GM06990 (cell line): ENCODE results near the gene TMEM233.
"Not testable (repeated sequence)": the region's sequence is repeated elsewhere in the genome, so short reads cannot be mapped to it uniquely, and the experiment has no call there.

Experiments
- DNase-seq: peaks from one replicate; pipeline ENCODE4 v3.0.0-alpha.2; 2011; ENCODE audit not compliant: insufficient read length; ENCODE audit errors: extremely low read depth
- H3K27me3 ChIP-seq: replicated peaks from 2 replicates; pipeline ENCODE4 v1.6.0; 2011; ENCODE audit warnings: low read length; ENCODE audit not compliant: control insufficient read depth, insufficient read depth
- H3K36me3 ChIP-seq: 2 replicates; pipeline ENCODE4 v1.5.1; 2011; ENCODE audit warnings: low read length; ENCODE audit not compliant: control insufficient read depth, insufficient read depth
- H3K4me3 ChIP-seq: replicated peaks from 2 replicates; pipeline ENCODE4 v1.5.1; 2011; ENCODE audit warnings: low read depth, mild to moderate bottlenecking, control low read depth, low read length
- CTCF ChIP-seq: IDR thresholded peaks from 2 replicates; pipeline ENCODE4 v1.5.1; 2011; ENCODE audit warnings: low read length, control low read depth, mild to moderate bottlenecking, inconsistent platforms; ENCODE audit not compliant: insufficient read depth, poor library complexity, severe bottlenecking

The TMEM233 gene

GRCh38 chr12:119645535-119646059 is 52.0 kb downstream of the TMEM233 start:
- Histone ChIP-seq H3K4me3 (no peak overlapping the region), H3K27me3 (no peaks in the 10 kb centered on the region), H3K36me3 (no peaks in the 10 kb centered on the region)
- DNase-seq: no peak
- no peak for TF ChIP-seq CTCF

- Histone ChIP-seq H3K4me3 (no peak overlapping the region), H3K36me3 (no peaks in the 10 kb centered on the region), H3K27me3 (no peaks in the 10 kb centered on the region; the same call in 1 of the 2 replicates)
- peak; percentile 64 for TF ChIP-seq CTCF
- DNase-seq: no peak
Measured at GRCh38 chr12:119649202-119649808, 55.7 kb downstream of the TMEM233 start.

GRCh38 chr12:119652665-119653064 is 59.1 kb downstream of the TMEM233 start:
- no peaks in the 10 kb centered on the region for H3K36me3 ChIP-seq

GRCh38 chr12:119657001-119657400 is 63.4 kb downstream of the TMEM233 start:
- not testable (repeated sequence) for H3K36me3 ChIP-seq, H3K4me3 ChIP-seq, DNase-seq, H3K27me3 ChIP-seq

More at GRCh38 chr12:119652665-119653064, 59.1 kb downstream of the TMEM233 start:
- H3K27me3 ChIP-seq: no peaks in the 10 kb centered on the region; the same call in 1 of the 2 replicates
- no peak for DNase-seq
- TF ChIP-seq CTCF: no peak
- no peak overlapping the region for H3K4me3 ChIP-seq

GRCh38 chr12:119658166-119658565 is 64.6 kb downstream of the TMEM233 start:
- H3K4me3 ChIP-seq: not testable (repeated sequence)

GRCh38 chr12:119659289-119659897 is 65.8 kb downstream of the TMEM233 start:
- no peak for DNase-seq
- Histone ChIP-seq H3K4me3 (no peak overlapping the region), H3K36me3 (no peaks in the 10 kb centered on the region), H3K27me3 (no peaks in the 10 kb centered on the region)
- TF ChIP-seq CTCF: peak; percentile 85

More at GRCh38 chr12:119658166-119658565, 64.6 kb downstream of the TMEM233 start:
- DNase-seq, H3K36me3 ChIP-seq, H3K27me3 ChIP-seq: not testable (repeated sequence)
